Activated effector memory CD4-positive, alpha-beta T cell treated with Interleukin-2 at 50 U/mL for 16 hours (primary cell): Measurements from ENCODE around the gene CEP57.
"Not testable (repeated sequence)": the region's sequence is repeated elsewhere in the genome, so short reads cannot be mapped to it uniquely, and the experiment has no call there.

Source experiments
- DNase-seq: peaks from one replicate; pipeline ENCODE4 v3.0.0-alpha.2; 2020

Gene CEP57

GRCh38 chr11:95800438-95800837 lies 10.1 kb downstream of the CEP57 start:
- DNase-seq, result no peak

- no peak for DNase-seq
Observed at GRCh38 chr11:95802806-95803205, 12.5 kb downstream of the CEP57 start.

- no peak for DNase-seq
Observed at GRCh38 chr11:95803973-95804372, 13.7 kb downstream of the CEP57 start.

- no peak for DNase-seq
Observed at GRCh38 chr11:95805869-95806268, 15.6 kb downstream of the CEP57 start.

GRCh38 chr11:95806464-95806863 lies 16.2 kb downstream of the CEP57 start:
- peak; percentile 27 for DNase-seq

- DNase-seq, result not testable (repeated sequence)
Observed at GRCh38 chr11:95811052-95811451, 20.8 kb downstream of the CEP57 start.

GRCh38 chr11:95816037-95816436 lies 25.7 kb downstream of the CEP57 start:
- no peak for DNase-seq

- no peak for DNase-seq
Observed at GRCh38 chr11:95821640-95822039, 31.3 kb downstream of the CEP57 start.

GRCh38 chr11:95827696-95828095 lies 37.4 kb downstream of the CEP57 start:
- no peak for DNase-seq

GRCh38 chr11:95829580-95830259 lies 39.4 kb downstream of the CEP57 start:
- no peak for DNase-seq

- no peak for DNase-seq
Observed at GRCh38 chr11:95831198-95831883, 41.0 kb downstream of the CEP57 start.

- no peak for DNase-seq
Observed at GRCh38 chr11:95832763-95833162, 42.5 kb downstream of the CEP57 start.

- no peak for DNase-seq
Observed at GRCh38 chr11:95833378-95833777, 43.1 kb downstream of the CEP57 start.

GRCh38 chr11:95835351-95835750 lies 45.1 kb downstream of the CEP57 start:
- no peak for DNase-seq

GRCh38 chr11:95835768-95836488 lies 45.6 kb downstream of the CEP57 start:
- DNase-seq, result peak; percentile 17

GRCh38 chr11:95845167-95845566 lies 54.9 kb downstream of the CEP57 start:
- no peak for DNase-seq

GRCh38 chr11:95849087-95849825 lies 59.0 kb downstream of the CEP57 start:
- no peak for DNase-seq

GRCh38 chr11:95850137-95850536 lies 59.8 kb downstream of the CEP57 start:
- no peak for DNase-seq

- DNase-seq, result no peak
Observed at GRCh38 chr11:95853138-95853537, 62.8 kb downstream of the CEP57 start.

GRCh38 chr11:95853862-95854261 lies 63.6 kb downstream of the CEP57 start:
- DNase-seq, result no peak

GRCh38 chr11:95854362-95854761 lies 64.1 kb downstream of the CEP57 start:
- DNase-seq, result not testable (repeated sequence)

- DNase-seq, result not testable (repeated sequence)
Observed at GRCh38 chr11:95860024-95860423, 69.7 kb downstream of the CEP57 start.

- no peak for DNase-seq
Observed at GRCh38 chr11:95863486-95864140, 73.3 kb downstream of the CEP57 start.
